K562 (cell line): ENCODE measurements around the gene MINDY4. TPM values are rescaled to one million over a fixed set of nuclear protein-coding genes. Genes with fewer than 3 reads are reported as not detected.

ENCODE experiments used
- HNRNPH1 ChIP-seq: fragments of 200-400 bp; formaldehyde crosslinking; optimal IDR thresholded peaks from 2 replicates; pipeline ENCODE3; 2017; ENCODE audit warnings: low read depth, mild to moderate bottlenecking, low read length, moderate library complexity
- KHSRP ChIP-seq: fragments of 450-650 bp; IDR thresholded peaks from 2 replicates; pipeline ENCODE4 v1.6.1; 2017
- PTRF ChIP-seq: fragments of 450-650 bp; IDR thresholded peaks from 2 replicates; pipeline ENCODE4 v1.6.1; 2016; ENCODE audit warnings: mild to moderate bottlenecking, missing genetic modification characterization, missing compliant biosample characterization
- RNF219 ChIP-seq: fragments of 250-450 bp; sonication (Bioruptor Pico); IDR thresholded peaks from 2 replicates; pipeline ENCODE4 v1.5.0; 2022; ENCODE audit warnings: mild to moderate bottlenecking
- SIN3A ChIP-seq, 2 experiments: fragments of 150-350 bp in 1 of 2; IDR thresholded peaks; 2 replicates each; pipeline ENCODE4 v1.6.1; 2011 to 2016; ENCODE audit warnings: borderline replicate concordance in 2 of 2, low read depth in 2 of 2, low read length in 2 of 2, mild to moderate bottlenecking in 2 of 2, moderate library complexity in 2 of 2; ENCODE audit not compliant: control insufficient read depth in 1 of 2
- TCFL5 ChIP-seq: fragments of 250-450 bp; sonication (Bioruptor Pico); conservative IDR thresholded peaks from 2 replicates; pipeline ENCODE4 v1.6.1; 2021; ENCODE audit warnings: mild to moderate bottlenecking, moderate library complexity, matching md5 sums
- XRCC4 ChIP-seq: IDR thresholded peaks from one replicate; pipeline ENCODE4 v1.6.1; 2011; ENCODE audit not compliant: insufficient read depth, insufficient read length; ENCODE audit errors: extremely low read depth
- polyA plus RNA-seq, 8 experiments: library from polyadenylated mRNA; depleted of rRNA in 4 of 8; stranded (reverse) in 5 of 8; unstranded in 3 of 8; fragments of >200 nt; fragmentation: Nextera tagmentation in 2 of 8; fragmentation: Illumina TruSeq in 1 of 8; extraction: Ambion mirVana in 2 of 8; extraction: Trizol in 1 of 8; gene quantifications; 2 replicates each; pipeline versions ENCODE4 v1.2.1 to v1.2.3, GENCODE V29; 2011 to 2014; ENCODE audit warnings: inconsistent platforms in 1 of 8, missing spikeins in 1 of 8
- total RNA-seq, 7 experiments: library from RNA; depleted of rRNA in 6 of 7; stranded (reverse); fragments of >200 nt in 6 of 7; fragmentation: Illumina TruSeq in 2 of 7; extraction: Trizol in 2 of 7; gene quantifications; 2 replicates each; pipeline versions ENCODE4 v1.2.1 to v1.2.3, GENCODE V29; 2011 to 2021; ENCODE audit warnings: low replicate concordance in 1 of 7

MINDY4 gene
- total and polyA plus RNA-seq, 9 of the 15 experiments (the other 6 are each of a cell fraction or from before 2014, with no cell fraction given): 2.1 to 16.7 (median 11.0) TPM

GRCh38 chr7:30750683-30751650, 20.2 kb upstream of the MINDY4 start (continued):
- TF ChIP-seq RNF219 (CRISPR knock-in tag) (no peak), PTRF (no peak), KHSRP (no peak), HNRNPH1 (no peak), TCFL5 (CRISPR knock-in tag) (no peak), XRCC4 (no peak), SIN3A (IDR thresholded peaks at IDR 0.05; ENCODE audit: borderline replicate concordance in 2 of 2, control insufficient read depth in 1 of 2, low read depth in 2 of 2, low read length in 2 of 2) (no peak)
